ENCODE results near the gene SSBP4.

- TF ChIP-seq EP300 (IDR thresholded peaks at IDR 0.05; ENCODE audit: borderline replicate concordance), result no peak
- TF ChIP-seq FOXM1 (IDR thresholded peaks at IDR 0.05; ENCODE audit: borderline replicate concordance, low read depth), result no peak
- TF ChIP-seq, protein P1, sequence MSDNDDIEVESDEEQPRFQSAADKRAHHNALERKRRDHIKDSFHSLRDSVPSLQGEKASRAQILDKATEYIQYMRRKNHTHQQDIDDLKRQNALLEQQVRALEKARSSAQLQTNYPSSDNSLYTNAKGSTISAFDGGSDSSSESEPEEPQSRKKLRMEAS (IDR thresholded peaks at IDR 0.05), result no peak
- TF ChIP-seq YY1 (IDR thresholded peaks at IDR 0.05; ENCODE audit: low read depth), result no peak
- no peak for TF ChIP-seq EGR1 (IDR thresholded peaks at IDR 0.05)
- TF ChIP-seq, protein P2, sequence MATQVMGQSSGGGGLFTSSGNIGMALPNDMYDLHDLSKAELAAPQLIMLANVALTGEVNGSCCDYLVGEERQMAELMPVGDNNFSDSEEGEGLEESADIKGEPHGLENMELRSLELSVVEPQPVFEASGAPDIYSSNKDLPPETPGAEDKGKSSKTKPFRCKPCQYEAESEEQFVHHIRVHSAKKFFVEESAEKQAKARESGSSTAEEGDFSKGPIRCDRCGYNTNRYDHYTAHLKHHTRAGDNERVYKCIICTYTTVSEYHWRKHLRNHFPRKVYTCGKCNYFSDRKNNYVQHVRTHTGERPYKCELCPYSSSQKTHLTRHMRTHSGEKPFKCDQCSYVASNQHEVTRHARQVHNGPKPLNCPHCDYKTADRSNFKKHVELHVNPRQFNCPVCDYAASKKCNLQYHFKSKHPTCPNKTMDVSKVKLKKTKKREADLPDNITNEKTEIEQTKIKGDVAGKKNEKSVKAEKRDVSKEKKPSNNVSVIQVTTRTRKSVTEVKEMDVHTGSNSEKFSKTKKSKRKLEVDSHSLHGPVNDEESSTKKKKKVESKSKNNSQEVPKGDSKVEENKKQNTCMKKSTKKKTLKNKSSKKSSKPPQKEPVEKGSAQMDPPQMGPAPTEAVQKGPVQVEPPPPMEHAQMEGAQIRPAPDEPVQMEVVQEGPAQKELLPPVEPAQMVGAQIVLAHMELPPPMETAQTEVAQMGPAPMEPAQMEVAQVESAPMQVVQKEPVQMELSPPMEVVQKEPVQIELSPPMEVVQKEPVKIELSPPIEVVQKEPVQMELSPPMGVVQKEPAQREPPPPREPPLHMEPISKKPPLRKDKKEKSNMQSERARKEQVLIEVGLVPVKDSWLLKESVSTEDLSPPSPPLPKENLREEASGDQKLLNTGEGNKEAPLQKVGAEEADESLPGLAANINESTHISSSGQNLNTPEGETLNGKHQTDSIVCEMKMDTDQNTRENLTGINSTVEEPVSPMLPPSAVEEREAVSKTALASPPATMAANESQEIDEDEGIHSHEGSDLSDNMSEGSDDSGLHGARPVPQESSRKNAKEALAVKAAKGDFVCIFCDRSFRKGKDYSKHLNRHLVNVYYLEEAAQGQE (IDR thresholded peaks at IDR 0.05; ENCODE audit: low read depth), result no peak
- no peak for TF ChIP-seq TAF1 (IDR thresholded peaks at IDR 0.05; ENCODE audit: low read depth)
- no peak for TF ChIP-seq TCF12 (IDR thresholded peaks at IDR 0.05; ENCODE audit: low read depth)
- no peak for TF ChIP-seq CEBPB (IDR thresholded peaks at IDR 0.05)
These were observed 11.4 kb downstream of the SSBP4 start for GRCh38 chr19:18430417-18431144.

Measured in Ishikawa (cell line).